DND-41 (cell line): ENCODE results near the gene WNT5A.

Source experiments
- EZH2 ChIP-seq: IDR thresholded peaks from 3 replicates; pipeline ENCODE4 v1.6.1; 2012; ENCODE audit warnings: borderline replicate concordance, low read depth, mild to moderate bottlenecking, moderate library complexity, low read length, inconsistent platforms; ENCODE audit not compliant: severe bottlenecking
- TF ChIP-seq, protein P1 (sequence below): IDR thresholded peaks from 2 replicates; pipeline ENCODE4 v1.5.1; 2012; ENCODE audit warnings: borderline replicate concordance, low read length, moderate library complexity, mild to moderate bottlenecking; ENCODE audit not compliant: poor library complexity, severe bottlenecking; ENCODE audit errors: extremely low read depth

DNA sequence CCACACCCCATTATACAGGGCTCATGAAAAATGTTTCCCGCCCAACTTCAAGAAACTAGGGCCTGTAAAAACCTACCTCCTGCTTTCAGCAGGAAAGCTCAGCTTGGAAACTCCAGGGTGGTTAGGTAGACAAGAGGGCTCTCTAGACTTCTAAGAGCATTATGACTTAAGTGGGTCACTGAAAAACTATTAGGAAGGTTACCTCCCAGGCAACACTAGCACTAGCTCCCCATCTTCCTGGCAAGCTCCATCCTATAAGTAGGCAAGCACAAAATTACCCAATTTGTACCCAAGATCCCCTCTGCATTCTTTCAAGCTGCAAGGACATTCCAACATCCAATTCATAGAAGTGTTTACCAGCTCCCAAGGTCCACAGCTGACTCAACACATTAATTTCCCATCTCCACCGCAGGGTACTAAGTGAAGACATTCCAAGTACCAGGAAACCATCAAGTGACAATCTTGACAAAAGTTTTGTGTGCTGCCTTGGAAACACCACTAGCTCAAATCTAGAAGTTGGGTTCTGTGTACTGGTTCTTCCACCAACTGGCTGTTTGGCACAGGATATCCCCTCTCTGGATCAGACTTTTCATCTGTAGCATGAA lies 46.9 kb downstream of the WNT5A start:
- TF ChIP-seq, protein P1, sequence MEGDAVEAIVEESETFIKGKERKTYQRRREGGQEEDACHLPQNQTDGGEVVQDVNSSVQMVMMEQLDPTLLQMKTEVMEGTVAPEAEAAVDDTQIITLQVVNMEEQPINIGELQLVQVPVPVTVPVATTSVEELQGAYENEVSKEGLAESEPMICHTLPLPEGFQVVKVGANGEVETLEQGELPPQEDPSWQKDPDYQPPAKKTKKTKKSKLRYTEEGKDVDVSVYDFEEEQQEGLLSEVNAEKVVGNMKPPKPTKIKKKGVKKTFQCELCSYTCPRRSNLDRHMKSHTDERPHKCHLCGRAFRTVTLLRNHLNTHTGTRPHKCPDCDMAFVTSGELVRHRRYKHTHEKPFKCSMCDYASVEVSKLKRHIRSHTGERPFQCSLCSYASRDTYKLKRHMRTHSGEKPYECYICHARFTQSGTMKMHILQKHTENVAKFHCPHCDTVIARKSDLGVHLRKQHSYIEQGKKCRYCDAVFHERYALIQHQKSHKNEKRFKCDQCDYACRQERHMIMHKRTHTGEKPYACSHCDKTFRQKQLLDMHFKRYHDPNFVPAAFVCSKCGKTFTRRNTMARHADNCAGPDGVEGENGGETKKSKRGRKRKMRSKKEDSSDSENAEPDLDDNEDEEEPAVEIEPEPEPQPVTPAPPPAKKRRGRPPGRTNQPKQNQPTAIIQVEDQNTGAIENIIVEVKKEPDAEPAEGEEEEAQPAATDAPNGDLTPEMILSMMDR: no peak
- no peak for TF ChIP-seq EZH2
